Keratinocyte (primary cell): ENCODE measurements around the gene OR51L1. TPM values are rescaled to one million over a fixed set of nuclear protein-coding genes. Genes with fewer than 3 reads are reported as not detected.

Source experiments
- DNase-seq: peaks from one replicate; pipeline ENCODE4 v3.0.0-alpha.2; 2011; ENCODE audit warnings: low read depth, missing footprints, low spot score
- FAIRE-seq: peaks from 2 replicates; lab custom pipeline; 2011; peaks lifted over from hg19 to GRCh38; lab: Jason Lieb, UNC
- H2AFZ ChIP-seq: 2 replicates; pipeline ENCODE4 v1.6.0; 2012; ENCODE audit warnings: low read length, control low read depth, inconsistent platforms; ENCODE audit not compliant: control insufficient read depth
- H3K27ac ChIP-seq: 2 replicates; pipeline ENCODE4 v1.5.1; 2011; ENCODE audit warnings: low read length; ENCODE audit not compliant: control insufficient read depth, insufficient read depth
- H3K27me3 ChIP-seq: 3 replicates; pipeline ENCODE4 v1.6.0; 2011; ENCODE audit warnings: low read length; ENCODE audit not compliant: control insufficient read depth, insufficient read depth; ENCODE audit errors: extremely low read depth
- H3K36me3 ChIP-seq, 2 experiments: 2 replicates in 1 of 2; 3 replicates in 1 of 2; pipeline ENCODE4 v1.5.1; 2011; ENCODE audit warnings: low read length in 2 of 2, mild to moderate bottlenecking in 1 of 2; ENCODE audit not compliant: control insufficient read depth in 2 of 2, insufficient read depth in 2 of 2; ENCODE audit errors: extremely low read depth in 1 of 2
- H3K4me1 ChIP-seq: 3 replicates; pipeline ENCODE4 v1.5.1; 2011; ENCODE audit warnings: low read length; ENCODE audit not compliant: control insufficient read depth, insufficient read depth; ENCODE audit errors: extremely low read depth
- H3K4me2 ChIP-seq: 3 replicates; pipeline ENCODE4 v1.6.0; 2011; ENCODE audit warnings: low read depth, low read length; ENCODE audit not compliant: control insufficient read depth, insufficient read depth; ENCODE audit errors: extremely low read depth
- H3K4me3 ChIP-seq, 3 experiments: fragments of 200-600 bp in 1 of 3; sonication (generic) in 1 of 3; 2 replicates in 2 of 3; 3 replicates in 1 of 3; pipeline ENCODE4 v1.5.1; 2011 to 2016; ENCODE audit warnings: low read length in 3 of 3, mild to moderate bottlenecking in 3 of 3, control low read depth in 2 of 3, inconsistent platforms in 1 of 3, low read depth in 1 of 3, mixed read lengths in 1 of 3, mixed run types in 1 of 3, moderate library complexity in 1 of 3; ENCODE audit not compliant: control insufficient read depth in 2 of 3, insufficient read depth in 2 of 3; ENCODE audit errors: extremely low read depth in 1 of 3
- H3K79me2 ChIP-seq: 2 replicates; pipeline ENCODE4 v1.6.0; 2012; ENCODE audit warnings: low read length; ENCODE audit not compliant: control insufficient read depth, insufficient read depth
- H3K9ac ChIP-seq: 3 replicates; pipeline ENCODE4 v1.6.0; 2011; ENCODE audit warnings: low read length; ENCODE audit not compliant: control insufficient read depth, insufficient read depth; ENCODE audit errors: extremely low read depth
- H3K9me1 ChIP-seq: 3 replicates; pipeline ENCODE4 v1.6.0; 2011; ENCODE audit warnings: low read length; ENCODE audit not compliant: control insufficient read depth, insufficient read depth; ENCODE audit errors: extremely low read depth
- H3K9me3 ChIP-seq: 2 replicates; pipeline ENCODE4 v1.5.1; 2012; ENCODE audit warnings: low read depth, low read length; ENCODE audit not compliant: control insufficient read depth
- H4K20me1 ChIP-seq: 3 replicates; pipeline ENCODE4 v1.6.0; 2011; ENCODE audit warnings: low read length; ENCODE audit not compliant: control insufficient read depth, insufficient read depth; ENCODE audit errors: extremely low read depth
- CTCF ChIP-seq, 3 experiments: IDR thresholded peaks in 1 of 3; conservative IDR thresholded peaks in 1 of 3; optimal IDR thresholded peaks in 1 of 3; 2 replicates in 2 of 3; 3 replicates in 1 of 3; pipeline versions ENCODE3 to v1.5.1; 2011; ENCODE audit warnings: low read length in 3 of 3, mild to moderate bottlenecking in 3 of 3, moderate library complexity in 2 of 3, control low read depth in 1 of 3, inconsistent platforms in 1 of 3; ENCODE audit not compliant: insufficient read depth in 2 of 3; ENCODE audit errors: extremely low read depth in 1 of 3
- EZH2 ChIP-seq: IDR thresholded peaks from one replicate; pipeline ENCODE4 v1.6.1; 2012; ENCODE audit warnings: inconsistent platforms, mild to moderate bottlenecking, low read length, moderate library complexity
- dilution Hi-C: fragments of 300-500 bp; cut with MboI; formaldehyde crosslinking; loops from one replicate; pipeline ENCODE4 v1.7.0; 2020; ENCODE audit warnings: low sequenced_read_pairs; ENCODE audit not compliant: extremely low pct_ligation_motif_present
- polyA plus RNA-seq, 5 experiments: library from polyadenylated mRNA; depleted of rRNA in 3 of 5; stranded (reverse) in 3 of 5; stranded (forward) in 1 of 5; unstranded in 1 of 5; fragments of >200 nt; gene quantifications; 1 replicate in 1 of 5; 2 replicates in 3 of 5; 3 replicates in 1 of 5; pipeline versions ENCODE4 v1.2.1 to v1.2.3, GENCODE V29; 2011 to 2012; ENCODE audit warnings: missing spikeins in 2 of 5, low read depth in 1 of 5, low replicate concordance in 1 of 5

The OR51L1 gene
- polyA plus RNA-seq, 1 donor (not counting 4 experiments of a cell fraction or from before 2014, with no cell fraction given) = not detected

- H3K4me2 ChIP-seq = no peak overlapping the region
- no peaks in the 10 kb centered on the region for H4K20me1 ChIP-seq
- TF ChIP-seq EZH2 (no peak), CTCF (optimal IDR thresholded peaks at IDR 0.05 in 1 of 3, IDR thresholded peaks at IDR 0.05 in 1 of 3, conservative IDR thresholded peaks at IDR 0.05 in 1 of 3; ENCODE audit: extremely low read depth in 1 of 3, insufficient read depth in 2 of 3, low read length in 3 of 3) (no peak)
- no peak overlapping the region for H3K27ac ChIP-seq
- FAIRE-seq (no peak), DNase-seq (no peak)
- dilution Hi-C loops = no loop called here
- no peaks in the 10 kb centered on the region for H3K9me3 ChIP-seq
- no peak overlapping the region for H2AFZ ChIP-seq
- no peak overlapping the region for H3K9ac ChIP-seq
- no peaks in the 10 kb centered on the region for H3K79me2 ChIP-seq
- H3K4me3 ChIP-seq = no peak overlapping the region
- H3K36me3 ChIP-seq = no peaks in the 10 kb centered on the region
- no peaks in the 10 kb centered on the region for H3K9me1 ChIP-seq
- no peaks in the 10 kb centered on the region for H3K27me3 ChIP-seq
- no peaks in the 10 kb centered on the region for H3K4me1 ChIP-seq
These were observed 43.3 kb downstream of the OR51L1 start for GRCh38 chr11:5037926-5038325.

- Histone ChIP-seq H3K36me3 (no peaks in the 10 kb centered on the region), H3K27me3 (no peaks in the 10 kb centered on the region), H3K9me3 (no peaks in the 10 kb centered on the region), H3K79me2 (no peaks in the 10 kb centered on the region), H4K20me1 (no peaks in the 10 kb centered on the region), H3K9ac (no peak overlapping the region), H3K9me1 (no peaks in the 10 kb centered on the region), H3K4me3 (no peak overlapping the region), H3K27ac (no peak overlapping the region), H2AFZ (no peak overlapping the region), H3K4me2 (no peak overlapping the region), H3K4me1 (no peaks in the 10 kb centered on the region)
- TF ChIP-seq CTCF (optimal IDR thresholded peaks at IDR 0.05 in 1 of 3, IDR thresholded peaks at IDR 0.05 in 1 of 3, conservative IDR thresholded peaks at IDR 0.05 in 1 of 3; ENCODE audit: extremely low read depth in 1 of 3, insufficient read depth in 2 of 3, low read length in 3 of 3) (no peak), EZH2 (no peak)
- FAIRE-seq (no peak), DNase-seq (no peak)
- dilution Hi-C loops = no loop called here
These were observed 43.7 kb downstream of the OR51L1 start for GRCh38 chr11:5038341-5038740.
